ENCODE results near the gene CCDC171.
A peak's percentile ranks its signal among the peaks of the same experiment; 100 is the strongest.
"Not testable (repeated sequence)": the region's sequence is repeated elsewhere in the genome, so short reads cannot be mapped to it uniquely, and the experiment has no call there.

The CCDC171 gene

DNA sequence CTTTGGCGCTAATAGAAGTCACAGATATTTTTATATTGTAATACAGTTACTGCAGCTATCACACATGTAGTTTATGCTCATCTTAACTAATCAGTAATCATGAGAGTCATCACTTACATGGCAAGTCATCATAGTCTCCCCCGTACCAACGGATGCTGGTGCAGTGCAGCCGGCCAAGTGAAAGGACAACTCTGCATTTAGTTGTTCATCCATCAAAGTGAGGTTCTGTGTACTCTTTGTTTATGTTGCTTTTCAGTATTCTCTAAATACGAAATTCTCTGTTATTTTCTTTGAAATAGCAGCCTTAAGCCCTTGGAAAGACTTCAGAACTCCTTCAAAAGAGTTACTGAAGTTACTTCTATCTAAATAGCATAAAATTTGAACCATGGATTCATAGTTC, 216.7 kb downstream of the CCDC171 start:
- no peak for DNase-seq

DNA sequence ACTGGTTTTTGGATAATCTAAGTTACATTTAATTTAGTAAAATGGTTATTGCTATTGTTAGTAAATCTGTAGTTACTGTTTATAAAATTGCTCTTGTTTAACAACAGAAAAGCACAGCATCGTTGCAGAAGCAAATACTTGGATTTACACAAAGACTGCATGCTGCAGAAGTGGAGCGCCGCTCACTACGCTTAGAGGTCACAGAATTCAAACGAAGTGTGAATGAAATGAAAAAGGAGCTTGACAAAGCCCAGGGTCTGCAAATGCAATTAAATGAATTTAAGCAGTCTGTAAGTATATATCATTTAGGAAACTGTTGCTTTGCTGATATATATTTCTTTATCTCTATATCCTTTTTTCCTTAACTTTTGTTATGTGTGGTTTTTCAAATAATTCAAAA, 226.0 kb downstream of the CCDC171 start:
- no peak for DNase-seq

DNA sequence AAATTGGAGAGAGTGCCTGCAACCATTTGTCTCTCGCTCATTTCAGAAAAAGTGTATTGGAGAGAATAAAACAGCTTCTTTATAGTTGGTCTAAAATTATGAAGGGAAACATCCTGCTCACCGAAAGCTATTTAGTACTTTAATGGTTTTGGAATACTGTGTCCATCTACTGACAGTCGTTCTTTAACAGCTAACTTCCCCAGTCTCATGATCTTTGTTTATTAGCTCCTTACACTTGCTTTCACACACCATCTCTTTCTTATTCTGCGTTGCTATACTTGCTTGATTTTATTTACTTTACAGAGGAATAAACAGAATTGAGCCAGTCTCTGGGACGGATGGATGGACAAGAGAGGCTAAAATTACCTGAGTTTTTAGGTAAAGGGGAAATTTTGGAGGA, 229.3 kb downstream of the CCDC171 start:
- no peak for DNase-seq

DNA sequence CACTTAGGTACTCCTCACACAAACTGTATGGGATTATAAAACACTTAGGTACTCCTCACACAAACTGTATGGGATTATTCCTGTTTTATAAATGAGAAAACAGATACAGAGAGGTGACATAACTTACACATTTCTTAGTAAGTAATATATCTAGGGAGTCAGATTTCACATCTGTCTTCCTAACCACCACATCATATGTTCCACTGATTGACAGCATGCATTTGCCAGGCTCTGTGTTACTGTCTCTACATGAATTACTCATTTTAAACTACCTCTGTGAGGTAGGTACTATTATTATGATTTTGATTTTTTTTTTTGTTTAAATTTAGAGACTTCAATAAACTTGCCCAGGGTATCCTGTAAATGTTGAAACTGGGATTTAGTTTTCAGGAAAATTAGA, 232.7 kb downstream of the CCDC171 start:
- no peak for DNase-seq

DNA sequence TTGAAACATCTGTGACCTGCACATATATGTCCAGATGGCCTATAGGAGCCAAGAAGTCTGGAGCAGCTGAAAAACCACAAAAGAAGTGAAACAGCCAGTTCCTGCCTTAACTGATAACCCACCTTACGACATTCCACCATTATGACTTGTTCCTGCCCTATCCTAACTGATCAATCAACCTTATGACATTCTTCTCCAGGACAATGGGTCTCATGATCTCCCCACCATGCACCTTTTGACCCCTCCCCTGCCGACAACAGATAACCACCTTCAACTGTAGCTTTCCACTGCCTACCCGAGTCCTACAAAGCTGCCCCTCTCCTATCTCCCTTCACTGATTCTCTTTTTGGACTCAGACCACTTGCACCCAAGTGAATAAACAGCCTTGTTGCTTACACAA, 233.8 kb downstream of the CCDC171 start:
- no peak for DNase-seq

DNA sequence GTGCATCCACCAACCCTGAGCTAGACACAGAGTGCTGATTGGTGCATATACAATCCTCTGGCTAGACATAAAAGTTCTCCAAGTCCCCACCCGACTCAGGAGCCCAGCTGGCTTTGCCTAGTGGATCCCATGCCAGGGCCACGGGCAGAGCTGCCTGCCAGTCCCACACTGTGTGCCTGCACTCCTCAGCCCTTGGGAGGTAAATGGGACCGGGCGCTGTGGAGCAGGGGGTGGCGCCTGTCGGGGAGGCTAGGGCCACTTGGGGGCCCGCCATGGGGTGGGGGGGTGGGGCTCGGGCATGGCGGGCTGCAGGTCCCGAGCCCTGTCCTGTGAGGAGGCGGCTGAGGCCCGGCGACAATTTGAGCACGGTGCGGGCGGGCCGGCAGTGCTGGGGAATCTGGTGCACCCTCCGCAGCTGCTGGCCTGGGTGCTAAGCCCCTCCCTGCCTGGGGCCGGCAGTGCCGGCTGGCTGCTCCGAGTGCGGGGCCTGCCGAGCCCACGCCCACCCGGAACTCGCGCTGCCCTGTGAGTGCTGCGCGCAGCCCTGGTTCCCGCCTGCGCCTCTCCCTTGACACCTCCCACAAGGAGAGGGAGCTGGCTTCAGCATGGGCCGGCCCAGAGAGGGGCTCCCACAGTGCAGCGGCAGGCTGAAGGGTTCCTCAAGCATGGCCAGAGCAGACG, 257.5 kb downstream of the CCDC171 start:
- DNase-seq, result not testable (repeated sequence)

DNA sequence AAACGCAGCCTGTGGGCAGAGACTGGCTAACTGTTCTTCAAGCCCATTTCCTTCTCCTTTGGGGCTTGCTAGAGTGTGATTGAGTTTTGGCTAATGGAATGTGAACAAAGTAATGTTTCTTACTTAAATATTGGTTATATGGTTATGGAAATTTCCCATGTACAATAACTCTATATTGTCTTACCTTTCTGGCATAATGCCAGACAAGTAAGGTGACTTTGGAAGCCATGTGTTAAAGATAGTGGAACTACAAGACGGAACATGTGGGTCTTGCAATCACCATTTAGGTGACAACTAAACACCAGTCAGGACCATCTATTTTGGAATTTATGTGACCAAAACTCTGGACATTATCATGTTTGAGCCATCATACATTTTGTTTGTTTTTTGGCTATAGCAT, 260.2 kb downstream of the CCDC171 start:
- no peak for DNase-seq

DNA sequence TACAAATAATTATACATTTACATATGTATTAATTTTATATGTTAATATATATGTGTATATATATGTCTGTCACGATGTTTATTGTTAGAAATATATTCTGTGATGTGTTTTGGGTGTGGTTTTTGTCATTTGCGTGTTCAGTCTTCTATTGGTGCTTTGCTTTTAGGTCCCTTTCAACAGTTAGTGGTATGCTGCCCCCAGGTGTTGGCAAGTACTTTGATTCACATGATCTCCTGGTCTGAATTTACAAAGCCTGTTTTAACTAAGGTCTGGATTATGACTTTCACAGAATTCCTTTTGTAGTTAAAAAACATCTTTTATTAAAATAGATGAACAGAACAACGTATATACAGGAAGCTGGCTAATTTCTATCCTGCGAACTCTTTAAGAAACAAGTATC, 271.5 kb downstream of the CCDC171 start:
- DNase-seq, result no peak

DNA sequence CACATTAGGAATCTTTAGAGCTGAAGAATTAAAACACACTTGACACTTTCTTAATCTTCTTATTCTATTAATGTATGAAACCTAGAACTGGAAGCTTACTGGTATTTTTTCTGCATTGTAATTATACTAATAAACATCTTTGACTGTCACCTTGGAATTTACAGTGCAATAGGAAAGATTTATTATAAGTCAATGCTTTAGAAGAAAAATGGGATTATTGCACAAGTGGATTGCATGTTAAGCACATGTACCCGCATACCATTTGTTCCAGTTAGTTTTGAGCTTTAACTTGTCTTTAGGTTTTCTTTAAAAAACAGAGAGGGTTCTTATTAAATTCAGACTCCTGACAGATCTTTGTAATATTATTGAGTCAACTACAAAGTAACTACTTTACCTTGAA, 278.5 kb downstream of the CCDC171 start:
- DNase-seq, result no peak

DNA sequence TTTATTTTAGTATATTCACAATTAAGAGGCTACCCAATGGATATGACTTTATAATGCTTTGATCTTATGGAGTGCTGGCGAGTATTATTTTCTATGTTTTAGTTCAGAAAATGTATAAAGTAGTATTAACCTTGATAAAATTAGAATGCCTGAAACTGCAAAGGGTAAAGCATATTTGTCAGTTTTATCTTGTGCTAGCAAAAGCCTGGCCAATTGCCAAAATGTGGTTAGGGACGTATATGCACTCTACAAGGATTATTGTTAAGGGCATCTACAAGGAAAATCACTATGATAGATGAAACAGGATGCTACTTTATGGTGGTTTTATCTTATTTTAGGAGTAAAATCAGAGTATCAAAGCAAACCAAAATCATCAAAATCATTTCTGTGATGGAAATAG, 281.7 kb downstream of the CCDC171 start:
- no peak for DNase-seq

DNA sequence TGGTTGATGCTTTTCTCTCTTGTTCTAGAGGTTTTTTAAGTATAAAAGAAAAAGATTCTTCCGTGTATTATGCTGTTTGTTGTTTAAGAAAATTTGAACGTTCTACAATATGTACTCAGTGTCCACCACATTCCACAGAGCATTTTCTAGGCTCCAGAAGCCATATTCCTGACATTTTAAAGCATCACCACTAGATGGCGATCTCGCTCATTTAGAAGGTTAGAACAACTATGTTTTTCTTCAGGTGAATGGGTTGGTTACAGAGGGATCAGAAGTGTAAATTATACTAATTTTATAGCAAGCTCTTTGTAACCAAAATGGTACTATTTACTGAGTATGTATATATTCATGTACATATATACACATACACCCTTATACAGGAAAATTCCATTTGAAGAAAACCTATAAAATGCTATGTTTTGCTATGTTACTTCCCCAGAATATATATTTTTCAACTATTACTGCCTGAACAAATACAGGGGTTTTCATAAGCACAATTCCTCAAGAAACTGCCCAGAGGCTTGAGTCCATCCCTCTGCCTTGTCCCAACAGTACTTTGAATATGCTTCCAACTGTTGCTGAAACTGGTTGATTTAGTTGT, 284.3 kb downstream of the CCDC171 start:
- peak; percentile 26 for DNase-seq

DNA sequence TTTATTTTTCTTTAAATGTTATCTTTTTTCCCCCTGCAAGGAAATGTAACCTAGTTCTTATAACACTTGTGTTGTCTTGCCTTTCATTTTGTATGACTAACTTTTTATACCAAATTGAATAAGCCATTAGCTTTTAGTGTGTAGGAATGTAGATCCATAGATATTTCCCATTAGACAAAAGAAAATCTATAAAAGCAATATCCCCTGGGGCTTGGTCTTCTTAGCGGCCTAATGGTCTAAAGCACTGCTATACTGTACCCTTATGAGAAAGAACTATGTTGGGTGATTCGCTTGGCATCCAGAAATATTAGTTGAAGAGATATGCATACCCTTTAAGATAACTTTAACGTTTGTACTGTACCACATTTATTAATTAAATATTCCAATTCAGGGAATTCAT, 289.2 kb downstream of the CCDC171 start:
- DNase-seq, result no peak

DNA sequence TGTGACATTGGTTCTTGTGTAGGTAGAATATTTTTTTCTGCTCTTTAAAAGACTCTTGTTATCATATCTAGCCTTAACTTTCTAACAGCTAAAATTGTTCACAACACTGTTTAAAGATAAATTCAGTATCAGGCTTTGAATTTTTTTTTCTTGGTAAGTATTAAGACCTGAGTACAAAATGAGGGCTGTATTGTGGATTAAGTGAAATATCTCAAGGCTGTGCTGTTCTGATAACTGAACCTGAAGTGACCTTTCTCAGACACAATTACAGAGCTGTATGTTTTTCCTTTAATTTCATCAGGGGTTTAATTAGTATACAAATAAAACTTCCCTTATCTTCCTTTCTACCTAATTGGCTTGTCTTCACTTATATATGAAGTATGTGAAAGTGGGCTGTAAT, 290.5 kb downstream of the CCDC171 start:
- DNase-seq, result no peak

DNA sequence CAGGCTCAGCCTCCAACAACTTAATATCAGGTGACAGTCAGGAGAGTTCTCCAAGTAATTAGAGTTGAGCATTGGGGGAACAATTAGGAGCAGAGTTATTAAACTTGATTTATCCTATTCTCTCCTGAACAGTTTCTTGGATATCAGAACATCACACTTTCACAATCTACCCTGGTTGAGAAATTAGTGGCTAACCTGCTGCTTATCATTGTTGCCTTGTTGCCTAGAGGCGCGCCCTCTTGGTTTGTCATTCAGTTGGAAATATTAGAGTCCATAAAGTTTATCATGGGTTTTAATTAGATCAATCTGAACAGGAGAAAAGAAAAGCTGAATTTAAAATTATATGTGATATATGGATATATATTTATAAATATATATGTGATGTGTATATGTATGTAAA, 291.1 kb downstream of the CCDC171 start:
- no peak for DNase-seq

DNA sequence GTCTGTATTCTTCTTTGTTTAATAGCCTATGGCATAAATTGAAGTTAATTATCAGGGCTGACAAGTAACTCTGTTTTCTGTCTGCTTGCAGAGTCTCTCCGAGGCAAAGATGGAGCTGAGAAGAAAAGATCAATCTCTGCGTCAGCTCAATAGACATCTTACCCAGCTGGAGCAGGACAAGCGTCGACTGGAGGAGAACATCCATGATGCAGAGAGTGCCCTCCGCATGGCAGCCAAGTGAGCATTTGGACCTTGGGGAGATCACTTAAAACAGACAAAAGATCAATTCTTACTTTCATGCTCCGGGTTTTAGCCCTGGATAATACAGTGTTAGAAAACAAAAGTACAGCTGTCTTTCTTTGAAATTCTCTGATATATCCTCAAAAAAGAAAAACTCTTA, 293.8 kb downstream of the CCDC171 start:
- DNase-seq, result no peak

DNA sequence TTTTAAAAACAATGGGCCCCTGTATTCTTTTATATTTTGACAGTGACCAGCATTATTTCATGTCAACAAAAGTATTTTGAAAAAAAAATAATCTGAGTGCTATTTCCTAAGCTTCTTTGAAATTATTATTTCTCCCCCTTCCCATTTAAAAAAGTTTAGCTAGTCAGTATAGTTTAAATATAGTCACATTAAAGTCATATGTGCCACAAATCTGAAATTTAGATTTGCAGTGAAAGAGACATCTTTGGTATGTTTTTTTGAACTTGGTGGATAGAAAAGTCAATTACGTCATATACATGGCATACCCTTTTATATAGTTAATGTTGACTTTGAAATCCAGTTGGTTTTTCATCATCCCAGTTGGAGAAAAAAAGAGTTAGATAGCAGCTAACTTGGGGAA, 297.0 kb downstream of the CCDC171 start:
- no peak for DNase-seq

DNA sequence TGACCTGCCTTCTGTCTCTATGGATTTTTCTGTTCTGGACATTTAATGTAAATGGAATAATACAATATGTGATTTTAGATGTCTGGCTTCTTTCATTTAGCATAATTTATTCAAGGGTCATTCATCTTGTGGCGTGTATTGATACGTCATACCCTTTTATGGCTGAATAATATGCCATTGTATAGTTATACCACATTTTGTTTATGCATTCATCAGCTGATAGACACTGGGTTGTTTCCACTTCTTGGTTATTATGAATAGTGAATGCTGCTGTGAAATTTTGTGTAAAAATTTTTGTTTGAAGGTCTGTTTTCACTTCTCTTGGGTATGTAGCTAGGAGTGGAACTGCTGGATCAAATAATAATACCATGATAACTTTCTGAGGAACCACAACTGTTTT, 298.9 kb downstream of the CCDC171 start:
- DNase-seq, result no peak

DNA sequence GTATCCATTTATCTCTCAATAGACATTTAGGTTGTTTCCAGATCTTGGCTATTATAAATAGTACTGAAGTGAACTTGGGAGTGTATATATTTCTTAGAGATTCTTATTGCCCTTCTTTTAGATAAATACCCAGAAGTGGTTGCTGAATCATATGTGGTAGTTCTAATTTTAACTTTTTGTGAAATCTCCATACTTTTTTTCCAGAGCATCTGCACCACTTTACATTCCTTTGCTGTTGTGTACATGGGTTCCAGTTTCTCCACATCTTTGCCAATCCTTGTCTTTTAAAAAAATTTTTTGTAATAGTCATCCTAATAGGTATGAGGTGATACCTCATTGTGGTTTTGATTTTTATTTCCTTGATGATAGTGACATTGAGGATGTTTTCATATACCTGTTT, 303.7 kb downstream of the CCDC171 start:
- DNase-seq, result no peak

DNA sequence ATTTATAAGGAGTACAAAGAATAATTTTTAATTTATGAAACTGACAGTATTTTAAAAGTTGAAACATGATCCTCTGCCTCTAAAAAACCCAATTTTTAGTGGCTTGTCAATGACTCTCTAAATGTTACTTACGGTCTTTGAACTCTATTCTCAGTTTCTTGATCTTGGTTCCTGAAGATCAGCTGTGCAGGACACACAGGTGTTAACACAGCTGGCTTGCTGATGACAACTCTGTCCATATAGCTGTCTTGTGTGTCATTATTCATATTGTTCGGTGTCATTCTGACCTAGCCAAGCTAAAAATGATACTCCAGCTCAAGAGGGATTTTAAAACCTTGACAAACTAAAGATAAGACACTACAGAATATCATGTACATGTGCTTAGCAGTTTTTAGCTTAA, 314.5 kb downstream of the CCDC171 start:
- DNase-seq, result no peak

DNA sequence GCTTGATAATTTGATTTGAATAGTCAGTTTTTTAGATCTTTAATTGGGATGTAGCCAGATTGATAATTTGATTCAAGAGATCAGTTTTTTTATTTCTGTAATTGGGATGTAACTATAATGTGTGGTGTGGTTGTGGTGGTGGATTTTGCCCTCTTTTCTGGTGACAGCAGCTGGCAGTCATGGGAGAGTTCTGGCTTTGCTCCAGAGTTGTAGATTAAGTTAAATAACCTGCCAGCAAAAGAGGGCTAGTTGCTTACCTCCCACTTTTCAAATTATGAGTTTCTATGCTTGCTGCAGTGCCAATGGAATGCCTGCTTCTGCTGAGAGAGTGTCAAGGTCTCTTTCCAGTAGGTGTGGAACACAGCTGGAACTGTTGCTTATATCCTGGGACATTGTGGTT, 315.1 kb downstream of the CCDC171 start:
- no peak for DNase-seq

DNA sequence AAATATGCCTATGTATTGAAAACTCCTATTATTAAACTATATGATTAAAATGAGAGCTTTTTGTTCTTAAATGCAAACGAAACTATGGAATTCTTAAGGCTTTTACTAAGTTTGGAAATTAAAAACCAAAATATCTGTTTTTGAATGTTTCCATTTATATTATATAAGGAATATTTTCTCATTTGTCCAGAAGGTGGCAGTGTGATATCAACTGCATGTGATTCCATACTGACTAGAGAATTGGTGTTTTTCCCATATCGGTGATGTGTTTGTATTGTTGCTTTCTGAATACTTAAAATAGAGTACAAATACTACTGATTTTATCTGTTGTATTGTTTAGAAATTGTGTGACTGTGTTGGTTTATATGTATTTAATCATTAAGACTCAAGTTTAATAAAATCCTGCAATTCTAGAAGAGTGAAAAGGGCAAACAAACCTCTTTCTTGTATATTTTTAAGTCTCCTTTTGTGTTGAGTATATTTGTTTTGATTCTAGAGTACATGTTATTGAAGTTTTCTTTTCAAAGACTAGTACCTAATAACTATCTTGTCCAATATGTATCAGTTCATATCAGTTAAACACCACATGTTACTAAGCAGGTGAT, 320.8 kb downstream of the CCDC171 start:
- DNase-seq, result no peak

DNA sequence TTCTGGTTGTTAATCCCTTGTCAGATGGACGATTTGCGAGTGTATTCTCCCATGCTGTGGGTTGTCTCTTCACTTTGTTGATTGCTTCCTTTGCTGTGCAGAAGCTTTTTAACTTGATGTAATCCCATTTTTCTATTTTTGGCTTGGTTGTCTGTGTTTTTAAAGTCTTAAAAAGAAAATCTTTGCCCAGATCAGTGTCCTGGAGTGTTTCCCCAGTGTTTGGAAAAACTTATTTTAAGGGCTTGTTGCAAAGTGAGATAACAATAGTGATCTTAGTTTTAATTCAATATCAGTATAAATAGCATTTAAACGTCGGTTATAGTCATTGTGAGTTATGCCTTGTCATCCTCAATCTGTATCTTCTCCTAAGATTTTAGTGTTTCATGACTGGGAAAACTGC, 329.5 kb downstream of the CCDC171 start:
- DNase-seq, result no peak

DNA sequence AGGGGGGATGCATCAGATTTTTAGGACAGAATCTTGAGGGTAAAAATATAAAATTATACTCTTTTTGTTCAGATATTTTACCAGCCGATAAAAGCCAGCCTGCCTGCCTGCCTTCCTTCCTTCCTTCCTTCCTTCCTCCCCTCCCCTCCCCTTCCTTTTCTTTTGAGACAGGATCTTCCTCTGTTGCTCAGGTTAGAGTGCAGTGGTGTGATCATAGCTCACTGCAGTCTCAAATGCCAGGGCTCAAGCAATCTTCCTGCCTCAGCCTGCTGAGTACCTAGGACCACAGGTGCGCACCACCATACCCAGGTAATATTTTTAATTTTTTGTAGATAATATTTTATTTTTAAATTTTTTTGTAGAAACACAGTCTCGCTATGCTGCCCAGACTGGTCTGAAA, 330.0 kb downstream of the CCDC171 start:
- no peak for DNase-seq

DNA sequence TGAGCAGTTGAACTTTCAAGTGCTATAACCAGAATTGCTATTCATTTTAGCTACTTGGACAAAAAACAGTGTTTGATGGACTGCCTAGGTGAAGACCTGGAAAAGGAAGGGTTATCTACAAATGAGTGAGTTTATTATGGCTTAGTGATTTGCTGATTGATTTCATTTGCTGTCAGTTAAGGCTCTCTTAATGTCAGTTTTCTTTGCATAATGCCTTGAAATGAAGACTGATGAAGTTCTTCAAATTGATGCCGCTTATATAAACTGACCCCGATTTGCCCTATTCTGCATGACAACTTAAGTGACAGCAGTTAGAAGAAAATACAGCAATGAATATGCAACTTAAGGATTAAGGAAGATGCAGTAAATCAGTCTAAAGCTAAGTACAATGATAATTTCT, 332.6 kb downstream of the CCDC171 start:
- no peak for DNase-seq

DNA sequence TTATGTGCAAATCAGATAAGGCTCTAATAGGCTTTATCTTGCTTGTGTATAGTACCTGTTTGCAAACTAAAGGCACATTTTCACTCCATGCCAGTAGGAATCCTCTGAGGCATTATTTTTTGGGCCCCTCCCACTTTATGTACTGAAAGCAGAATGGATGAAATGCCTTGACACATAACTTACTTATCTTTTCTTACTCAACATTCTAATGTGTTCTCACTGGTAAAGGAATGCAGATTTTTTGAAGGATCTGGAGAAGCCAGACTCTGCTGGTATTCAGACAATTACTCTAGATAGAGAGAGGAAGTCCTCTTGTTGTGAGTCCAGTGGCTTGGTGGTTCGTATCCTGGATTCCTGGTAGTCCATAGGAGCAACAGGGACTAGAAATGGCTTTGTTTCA, 336.7 kb downstream of the CCDC171 start:
- no peak for DNase-seq
